Measurements from ENCODE around the gene KRTAP1-1.
"Not testable (repeated sequence)": the region's sequence is repeated elsewhere in the genome, so short reads cannot be mapped to it uniquely, and the experiment has no call there.

Gene KRTAP1-1

DNA sequence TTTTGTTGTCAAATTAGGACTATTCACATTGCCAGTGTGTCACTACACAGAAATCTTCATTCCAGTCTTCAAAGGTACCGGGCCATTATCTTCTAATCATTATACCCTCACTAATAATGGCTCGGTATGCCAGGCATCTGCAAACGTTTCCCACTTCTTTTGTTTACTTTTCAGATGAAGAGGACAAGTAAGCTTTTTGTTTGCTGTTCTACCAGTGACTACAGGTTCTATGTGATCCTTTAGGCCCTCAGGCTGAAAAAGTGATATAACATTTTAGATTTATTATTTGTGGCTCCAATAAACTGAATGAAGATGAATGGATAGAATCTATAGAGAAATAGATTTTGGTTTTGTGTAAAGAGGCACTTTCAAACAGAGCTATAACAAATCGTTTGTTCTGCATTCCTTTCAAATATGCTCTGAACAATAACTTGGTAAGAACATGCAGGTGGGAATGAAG lies 31.9 kb downstream of the KRTAP1-1 start:
- TF ChIP-seq CTCF (IDR thresholded peaks at IDR 0.05; ENCODE audit: low read depth, low read length), result no peak
- in situ Hi-C loops (cut with HindIII; ENCODE audit: low sequenced_read_pairs), result no loop called here
- DNase-seq (ENCODE audit: low read depth, low spot score), result no peak
- no peak overlapping the region for H3K4me3 ChIP-seq (ENCODE audit: low read depth, low read length)

DNA sequence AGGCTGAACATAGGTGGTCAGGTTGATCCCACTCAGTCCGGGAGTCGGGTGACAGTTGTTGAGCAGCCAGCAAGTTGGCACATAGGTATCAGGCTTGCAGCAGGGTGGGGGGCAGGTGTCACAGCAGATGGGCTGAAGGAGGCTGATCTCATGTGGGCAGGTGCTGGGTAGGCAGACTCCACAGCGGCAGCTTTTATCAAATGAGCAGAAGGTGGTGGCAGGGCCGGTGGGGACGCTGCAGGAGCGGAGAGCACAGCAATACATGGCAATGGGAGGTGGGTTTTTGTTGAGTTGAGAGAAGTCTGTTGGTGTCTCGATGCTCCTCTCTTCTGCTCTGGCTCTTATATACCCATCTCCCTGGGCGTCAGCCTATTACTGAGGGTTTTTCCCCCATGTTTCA lies 32.4 kb downstream of the KRTAP1-1 start, which contains the start of gene KRTAP3-1:
KRTAP3-1 (minus strand) TSS at position 318 of the 400 bp plus-strand sequence; CDS start at position 264, 54 bp downstream.
- no peak within 1 kb of the TSS for H3K4me3 ChIP-seq (ENCODE audit: low read depth, low read length)

GRCh38 chr17:41004397-41004796 lies 36.9 kb downstream of the KRTAP1-1 start:
- in situ Hi-C loops (cut with HindIII; ENCODE audit: low sequenced_read_pairs), result no loop called here
- TF ChIP-seq CTCF (IDR thresholded peaks at IDR 0.05; ENCODE audit: low read depth, low read length), result no peak
- DNase-seq (ENCODE audit: low read depth, low spot score), result no peak
- H3K4me3 ChIP-seq (ENCODE audit: low read depth, low read length), result no peak overlapping the region

More for the DNA sequence above, 32.4 kb downstream of the KRTAP1-1 start, which contains the start of gene KRTAP3-1:
- in situ Hi-C loops (cut with HindIII; ENCODE audit: low sequenced_read_pairs), result no loop called here
- no peak for DNase-seq (ENCODE audit: low read depth, low spot score)
- no peak for TF ChIP-seq CTCF (IDR thresholded peaks at IDR 0.05; ENCODE audit: low read depth, low read length)

GRCh38 chr17:41003926-41004325 lies 37.3 kb downstream of the KRTAP1-1 start:
- no peak for TF ChIP-seq CTCF (IDR thresholded peaks at IDR 0.05; ENCODE audit: low read depth, low read length)
- H3K4me3 ChIP-seq (ENCODE audit: low read depth, low read length), result no peak overlapping the region
- in situ Hi-C loops (cut with HindIII; ENCODE audit: low sequenced_read_pairs), result no loop called here
- DNase-seq (ENCODE audit: low read depth, low spot score), result no peak

DNA sequence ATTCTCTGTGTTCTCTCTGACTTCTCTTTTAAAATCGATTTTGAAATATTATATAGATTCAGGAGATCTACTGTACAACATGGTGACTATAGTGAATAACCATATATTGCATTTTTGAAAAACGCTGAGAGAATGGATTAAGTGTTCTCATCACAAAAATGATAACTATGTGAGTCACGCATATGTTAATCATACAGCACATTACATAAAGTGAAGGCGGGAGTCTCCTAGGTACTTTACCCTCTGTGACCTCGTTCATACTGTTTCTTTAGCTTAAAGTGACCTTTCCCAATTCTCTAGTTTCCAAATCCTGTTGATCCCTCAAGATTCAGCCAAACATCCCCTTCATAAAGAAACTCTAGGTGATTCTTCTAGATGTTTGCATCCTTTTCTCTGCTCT lies 38.4 kb downstream of the KRTAP1-1 start:
- in situ Hi-C loops (cut with HindIII; ENCODE audit: low sequenced_read_pairs), result no loop called here
- DNase-seq (ENCODE audit: low read depth, low spot score), result no peak
- TF ChIP-seq CTCF (IDR thresholded peaks at IDR 0.05; ENCODE audit: low read depth, low read length), result no peak
- no peak overlapping the region for H3K4me3 ChIP-seq (ENCODE audit: low read depth, low read length)

GRCh38 chr17:41001795-41002194 lies 39.5 kb downstream of the KRTAP1-1 start:
- TF ChIP-seq CTCF (IDR thresholded peaks at IDR 0.05; ENCODE audit: low read depth, low read length), result no peak
- in situ Hi-C loops (cut with HindIII; ENCODE audit: low sequenced_read_pairs), result no loop called here
- H3K4me3 ChIP-seq (ENCODE audit: low read depth, low read length), result no peak overlapping the region
- no peak for DNase-seq (ENCODE audit: low read depth, low spot score)

DNA sequence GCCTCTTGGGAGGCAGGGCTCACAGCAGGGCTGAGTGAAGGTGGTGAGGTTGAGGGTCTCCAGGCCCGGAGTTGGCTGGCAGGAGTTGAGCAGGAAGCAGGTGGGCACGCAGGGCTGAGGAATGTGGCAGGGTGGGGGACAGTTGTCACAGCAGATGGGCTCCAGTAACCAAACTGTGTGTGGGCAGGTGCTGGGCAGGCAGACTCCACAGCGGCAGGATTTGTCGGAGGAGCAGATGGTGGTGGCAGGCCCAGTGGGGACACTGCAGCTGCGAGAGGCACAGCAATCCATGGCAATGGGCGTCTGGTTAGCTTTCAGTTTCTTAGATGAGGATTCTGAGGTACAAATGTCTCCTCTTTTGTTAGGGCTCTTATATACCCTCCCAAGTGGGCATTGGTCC lies 41.7 kb downstream of the KRTAP1-1 start, which contains the start of gene KRTAP3-2:
KRTAP3-2 (minus strand) TSS at position 344 of the 400 bp plus-strand sequence; CDS start at position 291, 53 bp downstream.
- DNase-seq (ENCODE audit: low read depth, low spot score); in situ Hi-C loops (cut with HindIII; ENCODE audit: low sequenced_read_pairs); H3K4me3 ChIP-seq (ENCODE audit: low read depth, low read length): not testable (repeated sequence)

Data from astrocyte of the spinal cord (primary cell).